Measurements from ENCODE around the gene LMX1A. TPM values are rescaled to one million over a fixed set of nuclear protein-coding genes. Genes with fewer than 3 reads are reported as not detected.

LMX1A gene
- polyA plus RNA-seq, 3 donors = not detected

- H3K27me3 Mint-ChIP-seq (ENCODE audit: low read depth in 3 of 3) = peaks cover 0 to 4% (median 2%) of the 10 kb centered on the region in 3 donors
- H3K4me1 ChIP-seq (ENCODE audit: control insufficient read depth in 1 of 2, insufficient read depth in 2 of 2, low read length in 2 of 2) = no peaks in the 10 kb centered on the region
- H3K9me3 ChIP-seq (replicated peaks in 1 of 2; ENCODE audit: control insufficient read depth in 1 of 2, insufficient read depth in 1 of 2, low read length in 2 of 2) = no peaks in the 10 kb centered on the region
- H3K4me3 Mint-ChIP-seq = no peak overlapping the region
- H3K36me3 ChIP-seq (replicated peaks in 1 of 2; ENCODE audit: control insufficient read depth in 1 of 2, insufficient read depth in 2 of 2, low read length in 2 of 2) = no peaks in the 10 kb centered on the region
- no peak for DNase-seq
- no peaks in the 10 kb centered on the region for H3K79me2 ChIP-seq (ENCODE audit: insufficient read depth, low read length)
- TF ChIP-seq CTCF (IDR thresholded peaks at IDR 0.05) = no peak
- no peak overlapping the region for H2AFZ ChIP-seq (ENCODE audit: insufficient read depth, low read depth, low read length, poor library complexity, severe bottlenecking)
- no peak overlapping the region for H3K27ac ChIP-seq (ENCODE audit: low read depth in 1 of 2, low read length in 2 of 2)
- H3K36me3 Mint-ChIP-seq = no peaks in the 10 kb centered on the region
- H4K20me1 ChIP-seq (ENCODE audit: insufficient read depth, low read length) = no peaks in the 10 kb centered on the region
- intact Hi-C loops (cut with micrococcal nuclease) = no loop called here
- H3K27ac Mint-ChIP-seq = no peak overlapping the region
- no peaks in the 10 kb centered on the region for H3K4me1 Mint-ChIP-seq
- H3K9ac ChIP-seq (ENCODE audit: insufficient read depth, low read length, poor library complexity, severe bottlenecking) = no peak overlapping the region
- WGBS (ENCODE audit: insufficient coverage) = 82% methylated on average over 5 of the region's 5 CpGs
- H3K4me2 ChIP-seq (replicated peaks; ENCODE audit: extremely low read depth, low read length, poor library complexity, severe bottlenecking) = no peak overlapping the region
- H3K4me3 ChIP-seq (replicated peaks in 1 of 3; ENCODE audit: low read depth in 2 of 3, low read length in 3 of 3) = no peak overlapping the region
- H3K27me3 ChIP-seq (ENCODE audit: control insufficient read depth in 2 of 2, insufficient read depth in 2 of 2, low read length in 2 of 2) = no peaks in the 10 kb centered on the region
- no peaks in the 10 kb centered on the region for H3K9me3 Mint-ChIP-seq
Measured at GRCh38 chr1:165153182-165153581, 203.3 kb downstream of the LMX1A start.

DNA sequence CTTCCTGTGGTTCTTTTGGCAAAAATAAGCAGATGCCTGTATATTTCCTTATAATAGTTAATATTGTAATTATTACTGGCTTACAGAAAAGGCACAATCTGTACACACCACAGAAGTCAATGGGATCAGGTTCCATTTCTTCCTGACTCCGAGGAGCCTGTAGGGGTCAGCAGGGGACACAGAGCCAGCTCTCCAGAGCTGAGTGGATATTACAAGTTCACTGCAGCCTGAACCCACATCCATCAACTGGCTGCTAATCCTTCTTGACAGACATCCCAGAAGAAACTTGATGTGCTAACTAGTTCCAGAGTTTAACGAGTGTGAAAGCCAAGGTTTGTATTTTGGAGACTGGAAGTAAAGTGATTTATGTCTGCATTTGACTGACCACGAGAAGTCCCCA lies 203.8 kb downstream of the LMX1A start:
- Histone ChIP-seq H3K79me2 (ENCODE audit: insufficient read depth, low read length) (no peaks in the 10 kb centered on the region), H3K36me3 (replicated peaks in 1 of 2; ENCODE audit: control insufficient read depth in 1 of 2, insufficient read depth in 2 of 2, low read length in 2 of 2) (no peaks in the 10 kb centered on the region), H3K9me3 (replicated peaks in 1 of 2; ENCODE audit: control insufficient read depth in 1 of 2, insufficient read depth in 1 of 2, low read length in 2 of 2) (no peaks in the 10 kb centered on the region), H3K4me3 (replicated peaks in 1 of 3; ENCODE audit: low read depth in 2 of 3, low read length in 3 of 3) (no peak overlapping the region), H3K27me3 (ENCODE audit: control insufficient read depth in 2 of 2, insufficient read depth in 2 of 2, low read length in 2 of 2) (no peaks in the 10 kb centered on the region), H3K27ac (ENCODE audit: low read depth in 1 of 2, low read length in 2 of 2) (no peak overlapping the region), H3K9ac (ENCODE audit: insufficient read depth, low read length, poor library complexity, severe bottlenecking) (no peak overlapping the region), H4K20me1 (ENCODE audit: insufficient read depth, low read length) (no peaks in the 10 kb centered on the region), H2AFZ (ENCODE audit: insufficient read depth, low read depth, low read length, poor library complexity, severe bottlenecking) (no peak overlapping the region), H3K4me2 (replicated peaks; ENCODE audit: extremely low read depth, low read length, poor library complexity, severe bottlenecking) (no peak overlapping the region), H3K4me1 (ENCODE audit: control insufficient read depth in 1 of 2, insufficient read depth in 2 of 2, low read length in 2 of 2) (no peaks in the 10 kb centered on the region)
- H3K4me1 Mint-ChIP-seq = no peaks in the 10 kb centered on the region
- no peak overlapping the region for H3K27ac Mint-ChIP-seq
- H3K9me3 Mint-ChIP-seq = no peaks in the 10 kb centered on the region
- no peak overlapping the region for H3K4me3 Mint-ChIP-seq
- intact Hi-C loops (cut with micrococcal nuclease) = no loop called here
- peaks cover 0 to 5% (median 2%) of the 10 kb centered on the region in 3 donors for H3K27me3 Mint-ChIP-seq (ENCODE audit: low read depth in 3 of 3)
- DNase-seq = no peak
- TF ChIP-seq CTCF (IDR thresholded peaks at IDR 0.05) = no peak
- 17% methylated on average over 2 of the region's 3 CpGs for WGBS (ENCODE audit: insufficient coverage)
- H3K36me3 Mint-ChIP-seq = no peaks in the 10 kb centered on the region
